Measurements from ENCODE around the gene STK10.

STK10 gene

GRCh38 chr5:172188033-172188892, at the start of gene STK10:
STK10 (minus strand) TSS chr5:172188224; CDS start chr5:172188042, 182 bp downstream.
- Histone ChIP-seq H3K79me2 (ENCODE audit: low read length) (peaks cover 46% of the 10 kb centered on the region), H3K27me3 (ENCODE audit: low read depth, low read length) (no peaks in the 10 kb centered on the region), H3K9me3 (ENCODE audit: insufficient read depth, low read length) (no peaks in the 10 kb centered on the region), H3K27ac (ENCODE audit: low read length) (peak within 1 kb of the TSS; percentile 90), H3K9ac (ENCODE audit: low read length) (peak within 1 kb of the TSS; percentile 95), H3K36me3 (replicated peaks; ENCODE audit: low read depth, low read length) (peaks cover 19% of the 10 kb centered on the region), H3K4me2 (ENCODE audit: low read length) (peak within 1 kb of the TSS; percentile 70), H2AFZ (ENCODE audit: low read depth, low read length) (peak within 1 kb of the TSS; percentile 57; the same call in 1 of the 2 replicates), H4K20me1 (ENCODE audit: insufficient read depth, low read length) (no peaks in the 10 kb centered on the region), H3K4me3 (ENCODE audit: low read length) (peak within 1 kb of the TSS; percentile 89), H3K4me1 (ENCODE audit: low read length) (peaks cover 29% of the 10 kb centered on the region)
- TF ChIP-seq CTCF (IDR thresholded peaks at IDR 0.05; ENCODE audit: low read depth, low read length) = peak; percentile 90
- TF ChIP-seq EZH2phosphoT487 (IDR thresholded peaks at IDR 0.05; ENCODE audit: low read depth) = no peak

- H3K4me1 ChIP-seq (ENCODE audit: low read length) = peaks cover 22% of the 10 kb centered on the region
- peaks cover 22% of the 10 kb centered on the region for H4K20me1 ChIP-seq (ENCODE audit: insufficient read depth, low read length)
- H3K36me3 ChIP-seq (replicated peaks; ENCODE audit: low read depth, low read length) = peaks cover 2% of the 10 kb centered on the region
- no peak overlapping the region for H3K9ac ChIP-seq (ENCODE audit: low read length)
- peak overlapping the region; percentile 63 for H3K4me2 ChIP-seq (ENCODE audit: low read length)
- peaks cover 20% of the 10 kb centered on the region; the same call in 1 of the 2 replicates for H3K79me2 ChIP-seq (ENCODE audit: low read length)
- H3K4me3 ChIP-seq (ENCODE audit: low read length) = peak overlapping the region; percentile 22; the same call in 1 of the 2 replicates
- no peaks in the 10 kb centered on the region for H3K9me3 ChIP-seq (ENCODE audit: insufficient read depth, low read length)
- H3K27ac ChIP-seq (ENCODE audit: low read length) = no peak overlapping the region
- no peak for TF ChIP-seq CTCF (IDR thresholded peaks at IDR 0.05; ENCODE audit: low read depth, low read length)
- TF ChIP-seq EZH2phosphoT487 (IDR thresholded peaks at IDR 0.05; ENCODE audit: low read depth) = no peak
- H3K27me3 ChIP-seq (ENCODE audit: low read depth, low read length) = no peaks in the 10 kb centered on the region
- no peak overlapping the region for H2AFZ ChIP-seq (ENCODE audit: low read depth, low read length)
These were observed 48.1 kb upstream of the STK10 start for GRCh38 chr5:172235827-172236736.

DNA sequence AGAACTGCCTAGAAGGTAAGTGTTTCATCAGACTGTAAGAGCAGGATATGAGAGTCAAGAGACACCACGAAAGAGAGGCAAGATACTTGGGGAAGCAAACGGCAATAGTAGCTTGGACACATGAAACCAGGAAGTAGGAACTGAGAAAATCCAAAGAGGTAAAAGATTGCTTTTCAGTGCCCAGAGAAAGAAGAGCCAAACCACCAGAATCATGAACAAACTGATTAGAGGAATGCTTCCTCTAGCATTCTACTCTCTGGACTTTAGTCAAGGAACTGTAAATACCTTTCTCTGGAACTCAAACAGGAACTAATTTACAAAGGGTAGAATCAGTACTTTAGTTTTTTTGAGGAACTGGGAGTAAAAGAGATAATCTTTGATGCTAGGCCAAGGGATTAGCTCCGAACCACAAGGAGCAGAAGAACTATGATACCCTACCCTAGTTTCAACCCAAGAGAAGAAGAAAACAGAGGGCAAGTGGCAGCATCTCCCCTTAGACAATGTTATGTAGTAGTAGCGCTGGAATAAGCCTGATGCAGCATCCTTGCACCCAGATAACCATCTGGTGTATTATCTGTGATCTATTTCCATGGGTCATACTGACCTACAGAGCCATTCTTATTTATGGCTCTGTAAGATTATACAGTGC, 47.2 kb upstream of the STK10 start:
- Histone ChIP-seq H2AFZ (ENCODE audit: low read depth, low read length) (no peak overlapping the region), H3K4me2 (ENCODE audit: low read length) (peak overlapping the region; percentile 63), H3K27ac (ENCODE audit: low read length) (peak overlapping the region; percentile 15; the same call in 1 of the 2 replicates), H3K36me3 (replicated peaks; ENCODE audit: low read depth, low read length) (peaks cover 2% of the 10 kb centered on the region), H3K9me3 (ENCODE audit: insufficient read depth, low read length) (no peaks in the 10 kb centered on the region), H3K27me3 (ENCODE audit: low read depth, low read length) (no peaks in the 10 kb centered on the region), H3K79me2 (ENCODE audit: low read length) (peaks cover 20% of the 10 kb centered on the region; the same call in 1 of the 2 replicates), H4K20me1 (ENCODE audit: insufficient read depth, low read length) (peaks cover 22% of the 10 kb centered on the region), H3K4me3 (ENCODE audit: low read length) (peak overlapping the region; percentile 22; the same call in 1 of the 2 replicates), H3K4me1 (ENCODE audit: low read length) (peaks cover 23% of the 10 kb centered on the region), H3K9ac (ENCODE audit: low read length) (no peak overlapping the region)
- no peak for TF ChIP-seq CTCF (IDR thresholded peaks at IDR 0.05; ENCODE audit: low read depth, low read length)

Data from OCI-LY3 (cell line).